ENCODE results near the gene NGF. TPM values are rescaled to one million over a fixed set of nuclear protein-coding genes. Genes with fewer than 3 reads are reported as not detected.

NGF gene
- total RNA-seq, 5 donors from 2014 or later (not counting 1 experiment from before 2014, with no cell fraction given): not detected

DNA sequence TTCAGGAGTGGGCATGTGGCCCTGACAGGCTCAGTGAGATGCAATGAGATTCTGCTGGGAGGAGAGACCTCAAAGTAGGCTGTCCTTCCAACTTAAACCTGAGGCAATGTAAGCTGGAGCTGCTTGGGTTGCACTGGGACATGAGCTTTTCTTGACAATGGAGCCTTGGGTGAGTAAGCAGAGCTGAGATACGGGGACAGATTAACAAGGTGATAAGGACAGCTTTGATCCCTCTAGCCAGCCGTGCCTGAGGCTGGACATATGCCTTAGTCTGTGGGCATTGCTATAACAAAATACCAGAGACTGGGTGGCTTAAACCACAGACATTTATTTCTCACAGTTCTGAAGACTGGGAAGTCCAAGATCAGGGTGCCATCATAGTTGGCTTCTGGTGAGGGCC, 18.3 kb upstream of the NGF start:
- no peak overlapping the region for H3K4me3 Mint-ChIP-seq
- H3K27me3 ChIP-seq (replicated peaks in 1 of 2; ENCODE audit: control insufficient read depth in 2 of 2, extremely low read depth in 1 of 2, insufficient read depth in 2 of 2, low read length in 1 of 2): peaks cover 0 to 6% of the 10 kb centered on the region in 2 experiments
- H3K4me1 ChIP-seq (ENCODE audit: control insufficient read depth in 1 of 2, extremely low read depth in 1 of 2, insufficient read depth in 2 of 2, low read length in 2 of 2): no peaks in the 10 kb centered on the region
- 58% methylated on average over 2 of the region's 2 CpGs for WGBS (ENCODE audit: insufficient coverage)
- ChIA-PET CTCF (no interaction called here), POLR2A (no interaction called here)
- DNase-seq (no peak), ATAC-seq (replicated peaks in 1 of 4) (no peak)
- H3K27ac Mint-ChIP-seq: no peak overlapping the region
- H3K36me3 ChIP-seq (ENCODE audit: control insufficient read depth in 2 of 2, extremely low read depth in 1 of 2, insufficient read depth in 1 of 2, low read length in 1 of 2): no peaks in the 10 kb centered on the region
- H3K27me3 Mint-ChIP-seq: peaks cover 1 to 6% of the 10 kb centered on the region in 2 donors
- H3K27ac ChIP-seq (ENCODE audit: low read length): no peak overlapping the region
- no peak overlapping the region for H3K4me3 ChIP-seq (ENCODE audit: control insufficient read depth in 1 of 2, extremely low read depth in 1 of 2, low read length in 1 of 2)
- H3K9me3 ChIP-seq: no peaks in the 10 kb centered on the region
- H3K9me3 Mint-ChIP-seq: peaks cover 0 to 4% (median 0%) of the 10 kb centered on the region in 3 donors
- H3K4me1 Mint-ChIP-seq: no peaks in the 10 kb centered on the region
- no peaks in the 10 kb centered on the region for H3K36me3 Mint-ChIP-seq

DNA sequence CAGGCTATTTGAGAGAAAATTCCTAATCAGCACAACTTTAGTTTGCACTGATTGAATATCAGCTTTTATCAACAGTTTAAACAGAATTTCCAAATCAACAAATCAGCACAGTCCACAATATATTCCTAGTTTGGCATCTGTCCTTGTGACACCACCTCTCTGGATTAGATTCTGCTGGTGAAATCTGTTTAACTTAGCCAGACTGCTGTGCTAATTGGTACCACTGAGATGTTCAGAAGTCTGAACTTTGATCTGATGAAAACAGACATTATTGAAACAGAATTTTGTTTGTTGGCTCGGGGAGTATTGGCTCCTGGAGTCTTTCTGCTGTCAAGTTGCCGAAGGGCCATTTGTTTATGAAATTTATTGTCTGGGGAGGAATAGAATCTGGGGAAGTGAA, 17.0 kb upstream of the NGF start:
- POLR2A ChIA-PET: interaction anchor here in 1 of 2 donors (0.6 kb wide), 1 partner anchor 61 kb away, joined by 4 read pairs; no protein-coding TSS in a partner anchor
- H3K27ac Mint-ChIP-seq: no peak overlapping the region
- Histone ChIP-seq H3K4me1 (ENCODE audit: control insufficient read depth in 1 of 2, extremely low read depth in 1 of 2, insufficient read depth in 2 of 2, low read length in 2 of 2) (no peaks in the 10 kb centered on the region), H3K4me3 (ENCODE audit: control insufficient read depth in 1 of 2, extremely low read depth in 1 of 2, low read length in 1 of 2) (no peak overlapping the region), H3K9me3 (no peaks in the 10 kb centered on the region), H3K36me3 (ENCODE audit: control insufficient read depth in 2 of 2, extremely low read depth in 1 of 2, insufficient read depth in 1 of 2, low read length in 1 of 2) (no peaks in the 10 kb centered on the region), H3K27me3 (replicated peaks in 1 of 2; ENCODE audit: control insufficient read depth in 2 of 2, extremely low read depth in 1 of 2, insufficient read depth in 2 of 2, low read length in 1 of 2) (peaks cover 0 to 6% of the 10 kb centered on the region in 2 experiments), H3K27ac (ENCODE audit: low read length) (no peak overlapping the region)
- no CpG with 5 or more reads among the region's 2 CpGs for WGBS (ENCODE audit: insufficient coverage)
- H3K27me3 Mint-ChIP-seq: peaks cover 1 to 6% of the 10 kb centered on the region in 2 donors
- no peaks in the 10 kb centered on the region for H3K9me3 Mint-ChIP-seq
- CTCF ChIA-PET: no interaction called here
- no peaks in the 10 kb centered on the region for H3K36me3 Mint-ChIP-seq
- no peak overlapping the region for H3K4me3 Mint-ChIP-seq
- no peaks in the 10 kb centered on the region for H3K4me1 Mint-ChIP-seq
- no peak for DNase-seq
- ATAC-seq (replicated peaks in 1 of 4): no peak

DNA sequence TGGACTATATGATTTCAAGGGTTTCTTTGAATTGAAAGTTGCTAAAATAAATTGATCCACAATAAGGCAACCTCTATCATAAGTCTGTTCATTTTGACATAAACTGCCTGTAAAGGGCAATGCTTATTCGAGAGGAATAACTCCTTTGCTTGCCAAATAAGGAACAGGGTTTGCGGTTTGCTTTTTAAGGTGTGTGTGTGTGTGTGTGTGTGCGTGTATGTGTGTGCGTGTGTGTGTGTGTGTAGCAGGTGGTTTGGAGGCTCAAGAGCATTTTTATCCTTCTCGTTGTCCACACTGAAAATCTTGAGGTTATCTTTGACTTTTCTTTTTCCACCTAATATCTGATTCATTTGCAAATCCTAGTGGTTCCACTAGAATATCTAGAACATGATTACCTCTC, 13.1 kb upstream of the NGF start:
- H3K27me3 ChIP-seq (replicated peaks in 1 of 2; ENCODE audit: control insufficient read depth in 2 of 2, extremely low read depth in 1 of 2, insufficient read depth in 2 of 2, low read length in 1 of 2): peaks cover 0 to 6% of the 10 kb centered on the region in 2 experiments
- H3K4me3 Mint-ChIP-seq: no peak overlapping the region
- CTCF ChIA-PET: no interaction called here
- H3K27ac ChIP-seq (ENCODE audit: low read length): no peak overlapping the region
- POLR2A ChIA-PET: no interaction called here
- ATAC-seq (replicated peaks in 1 of 4): no peak
- H3K4me1 ChIP-seq (ENCODE audit: control insufficient read depth in 1 of 2, extremely low read depth in 1 of 2, insufficient read depth in 2 of 2, low read length in 2 of 2): no peaks in the 10 kb centered on the region
- H3K9me3 Mint-ChIP-seq: no peaks in the 10 kb centered on the region
- H3K4me3 ChIP-seq (ENCODE audit: control insufficient read depth in 1 of 2, extremely low read depth in 1 of 2, low read length in 1 of 2): no peak overlapping the region
- H3K27me3 Mint-ChIP-seq: peaks cover 1 to 6% of the 10 kb centered on the region in 2 donors
- H3K36me3 Mint-ChIP-seq: no peaks in the 10 kb centered on the region
- no peaks in the 10 kb centered on the region for H3K4me1 Mint-ChIP-seq
- H3K9me3 ChIP-seq: no peaks in the 10 kb centered on the region
- H3K27ac Mint-ChIP-seq: no peak overlapping the region
- DNase-seq: no peak
- no CpG with 5 or more reads among the region's 5 CpGs for WGBS (ENCODE audit: insufficient coverage)
- H3K36me3 ChIP-seq (ENCODE audit: control insufficient read depth in 2 of 2, extremely low read depth in 1 of 2, insufficient read depth in 1 of 2, low read length in 1 of 2): no peaks in the 10 kb centered on the region

DNA sequence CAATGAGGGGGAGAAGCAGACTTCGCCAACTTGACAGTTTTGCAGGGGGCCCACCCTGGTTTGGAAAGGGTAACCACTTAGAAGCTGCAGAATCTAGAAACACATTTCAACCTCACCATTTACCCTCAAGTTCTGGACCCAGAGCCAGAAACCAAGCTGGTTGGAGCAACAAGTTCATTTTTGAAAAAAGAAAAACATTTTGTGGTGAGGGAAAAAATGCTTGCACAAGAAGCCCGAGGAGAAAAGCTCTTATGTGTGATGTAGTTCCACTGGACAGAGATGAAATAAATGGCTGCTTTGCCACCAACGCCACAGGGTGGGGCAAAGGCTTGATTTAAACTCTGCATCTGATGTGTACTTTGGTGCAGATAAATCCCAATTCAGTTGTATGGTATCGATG, 10.6 kb upstream of the NGF start:
- ChIA-PET POLR2A (no interaction called here), CTCF (no interaction called here)
- no peaks in the 10 kb centered on the region for H3K36me3 ChIP-seq (ENCODE audit: control insufficient read depth in 2 of 2, extremely low read depth in 1 of 2, insufficient read depth in 1 of 2, low read length in 1 of 2)
- 85% methylated on average over 3 of the region's 4 CpGs for WGBS (ENCODE audit: insufficient coverage)
- H3K4me3 ChIP-seq (ENCODE audit: control insufficient read depth in 1 of 2, extremely low read depth in 1 of 2, low read length in 1 of 2): no peak overlapping the region
- H3K9me3 ChIP-seq: no peaks in the 10 kb centered on the region
- H3K27ac ChIP-seq (ENCODE audit: low read length): no peak overlapping the region
- no peaks in the 10 kb centered on the region for H3K4me1 ChIP-seq (ENCODE audit: control insufficient read depth in 1 of 2, extremely low read depth in 1 of 2, insufficient read depth in 2 of 2, low read length in 2 of 2)
- DNase-seq (no peak), ATAC-seq (replicated peaks in 1 of 4) (no peak)
- Mint-ChIP-seq H3K4me1 (no peaks in the 10 kb centered on the region), H3K36me3 (no peaks in the 10 kb centered on the region), H3K9me3 (no peaks in the 10 kb centered on the region), H3K27me3 (peaks cover 4 to 9% of the 10 kb centered on the region in 2 donors), H3K4me3 (no peak overlapping the region), H3K27ac (no peak overlapping the region)
- H3K27me3 ChIP-seq (replicated peaks in 1 of 2; ENCODE audit: control insufficient read depth in 2 of 2, extremely low read depth in 1 of 2, insufficient read depth in 2 of 2, low read length in 1 of 2): peaks cover 0 to 2% of the 10 kb centered on the region in 2 experiments

DNA sequence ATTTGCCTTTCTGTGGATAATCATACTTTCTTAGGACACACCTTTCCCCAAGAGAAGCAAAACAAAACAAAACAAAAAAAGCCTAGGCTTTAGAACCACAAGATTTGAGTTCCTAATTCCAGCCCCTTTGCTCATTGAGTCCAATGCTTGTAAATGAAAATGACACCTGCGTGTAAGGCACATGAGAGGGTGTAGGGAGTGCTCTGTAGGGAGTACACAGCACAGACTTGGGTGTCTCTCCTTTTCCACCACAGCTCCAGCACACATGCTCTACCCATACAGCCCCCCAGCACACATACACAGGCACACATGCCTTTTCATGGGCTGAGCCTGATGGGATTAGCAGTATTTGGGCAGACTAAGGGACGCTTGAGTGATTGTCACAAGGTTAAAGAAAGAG, 9.2 kb upstream of the NGF start:
- ChIA-PET CTCF (interaction anchor here in 1 of 2 donors (0.6 kb wide), 1 partner anchor 155 kb away, joined by 3 read pairs; no protein-coding TSS in a partner anchor), POLR2A (no interaction called here)
- peaks cover 0 to 8% of the 10 kb centered on the region in 2 experiments for H3K27me3 ChIP-seq (replicated peaks in 1 of 2; ENCODE audit: control insufficient read depth in 2 of 2, extremely low read depth in 1 of 2, insufficient read depth in 2 of 2, low read length in 1 of 2)
- no peaks in the 10 kb centered on the region for H3K36me3 ChIP-seq (ENCODE audit: control insufficient read depth in 2 of 2, extremely low read depth in 1 of 2, insufficient read depth in 1 of 2, low read length in 1 of 2)
- no CpG with 5 or more reads among the region's 2 CpGs for WGBS (ENCODE audit: insufficient coverage)
- no peaks in the 10 kb centered on the region for H3K9me3 Mint-ChIP-seq
- no peak overlapping the region for H3K4me3 ChIP-seq (ENCODE audit: control insufficient read depth in 1 of 2, extremely low read depth in 1 of 2, low read length in 1 of 2)
- no peaks in the 10 kb centered on the region for H3K4me1 ChIP-seq (ENCODE audit: control insufficient read depth in 1 of 2, extremely low read depth in 1 of 2, insufficient read depth in 2 of 2, low read length in 2 of 2)
- H3K27me3 Mint-ChIP-seq: peaks cover 0 to 11% of the 10 kb centered on the region in 2 donors
- DNase-seq (no peak), ATAC-seq (replicated peaks in 1 of 4) (no peak)
- no peaks in the 10 kb centered on the region for H3K36me3 Mint-ChIP-seq
- no peaks in the 10 kb centered on the region for H3K9me3 ChIP-seq
- H3K4me3 Mint-ChIP-seq: no peak overlapping the region
- H3K27ac Mint-ChIP-seq: no peak overlapping the region
- no peak overlapping the region for H3K27ac ChIP-seq (ENCODE audit: low read length)
- no peaks in the 10 kb centered on the region for H3K4me1 Mint-ChIP-seq

DNA sequence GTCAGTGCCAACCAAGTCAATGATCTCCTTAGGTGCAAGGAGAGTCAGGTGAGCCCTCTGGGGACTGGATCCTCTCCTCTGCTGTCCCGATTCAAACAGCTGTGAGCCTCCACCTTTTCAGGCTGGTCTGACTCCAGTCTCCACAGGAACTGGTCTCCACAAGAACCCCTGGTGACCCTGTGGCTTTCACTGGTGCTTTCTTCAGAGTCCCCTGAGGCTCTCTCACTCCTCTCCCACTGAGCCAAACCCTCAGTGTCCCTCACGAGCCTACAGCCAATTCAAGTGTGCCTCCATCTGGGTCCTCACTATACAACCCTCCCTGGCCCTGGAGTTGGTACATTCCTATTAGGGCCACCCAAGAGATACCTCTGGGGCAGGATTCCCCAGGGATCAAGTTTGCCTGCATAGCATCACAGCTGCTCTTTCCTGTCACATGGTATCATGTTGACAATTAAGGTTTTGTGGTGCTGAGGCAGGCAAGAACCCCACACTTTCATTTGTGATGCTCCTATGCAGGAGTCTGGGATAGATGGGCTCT, 5.2 kb upstream of the NGF start:
- Mint-ChIP-seq H3K4me1 (no peaks in the 10 kb centered on the region), H3K4me3 (no peak overlapping the region), H3K9me3 (no peaks in the 10 kb centered on the region), H3K27me3 (peaks cover 15 to 38% of the 10 kb centered on the region in 2 donors), H3K27ac (no peak overlapping the region), H3K36me3 (no peaks in the 10 kb centered on the region)
- Histone ChIP-seq H3K27me3 (replicated peaks in 1 of 2; ENCODE audit: control insufficient read depth in 2 of 2, extremely low read depth in 1 of 2, insufficient read depth in 2 of 2, low read length in 1 of 2) (peaks cover 0 to 30% of the 10 kb centered on the region in 2 experiments), H3K4me1 (ENCODE audit: control insufficient read depth in 1 of 2, extremely low read depth in 1 of 2, insufficient read depth in 2 of 2, low read length in 2 of 2) (no peaks in the 10 kb centered on the region), H3K9me3 (no peaks in the 10 kb centered on the region), H3K4me3 (ENCODE audit: control insufficient read depth in 1 of 2, extremely low read depth in 1 of 2, low read length in 1 of 2) (no peak overlapping the region), H3K27ac (ENCODE audit: low read length) (no peak overlapping the region), H3K36me3 (ENCODE audit: control insufficient read depth in 2 of 2, extremely low read depth in 1 of 2, insufficient read depth in 1 of 2, low read length in 1 of 2) (no peaks in the 10 kb centered on the region)
- ChIA-PET CTCF (no interaction called here), POLR2A (no interaction called here)
- no peak for ATAC-seq (replicated peaks in 1 of 4)
- DNase-seq: no peak
- 68% methylated on average over 2 of the region's 2 CpGs for WGBS (ENCODE audit: insufficient coverage)

DNA sequence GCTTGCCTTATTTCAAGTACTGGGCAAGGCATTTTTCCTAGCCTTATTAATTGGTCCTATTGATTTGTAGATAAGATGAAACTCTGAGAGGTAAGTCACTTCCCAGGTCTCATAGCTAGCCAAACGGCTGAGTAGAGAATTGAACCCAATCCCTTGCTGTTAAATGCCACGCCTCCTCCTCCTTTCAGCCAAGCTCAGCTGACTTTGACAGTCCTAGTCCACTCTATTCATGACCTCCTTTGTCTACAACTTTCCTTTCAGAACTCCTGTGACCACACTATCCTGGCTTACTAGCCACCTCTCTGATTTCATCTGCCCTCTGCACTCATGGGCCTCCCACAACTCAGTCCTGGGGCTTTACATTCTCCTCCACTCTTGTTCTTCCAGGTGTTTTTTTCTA, 3.9 kb upstream of the NGF start:
- Mint-ChIP-seq H3K27me3 (peaks cover 19 to 43% of the 10 kb centered on the region in 2 donors), H3K4me3 (no peak overlapping the region), H3K9me3 (no peaks in the 10 kb centered on the region), H3K27ac (no peak overlapping the region), H3K36me3 (no peaks in the 10 kb centered on the region), H3K4me1 (no peaks in the 10 kb centered on the region)
- POLR2A ChIA-PET: no interaction called here
- no peaks in the 10 kb centered on the region for H3K9me3 ChIP-seq
- H3K4me3 ChIP-seq (ENCODE audit: control insufficient read depth in 1 of 2, extremely low read depth in 1 of 2, low read length in 1 of 2): no peak overlapping the region
- no peak for DNase-seq
- CTCF ChIA-PET: no interaction called here
- no peak overlapping the region for H3K27ac ChIP-seq (ENCODE audit: low read length)
- H3K36me3 ChIP-seq (ENCODE audit: control insufficient read depth in 2 of 2, extremely low read depth in 1 of 2, insufficient read depth in 1 of 2, low read length in 1 of 2): no peaks in the 10 kb centered on the region
- peaks cover 0 to 39% of the 10 kb centered on the region in 2 experiments for H3K27me3 ChIP-seq (replicated peaks in 1 of 2; ENCODE audit: control insufficient read depth in 2 of 2, extremely low read depth in 1 of 2, insufficient read depth in 2 of 2, low read length in 1 of 2)
- no peaks in the 10 kb centered on the region for H3K4me1 ChIP-seq (ENCODE audit: control insufficient read depth in 1 of 2, extremely low read depth in 1 of 2, insufficient read depth in 2 of 2, low read length in 2 of 2)
- no CpG with 5 or more reads among the region's 2 CpGs for WGBS (ENCODE audit: insufficient coverage)
- ATAC-seq (replicated peaks in 1 of 4): no peak
